ENCODE data around the gene SLC6A12. TPM values are rescaled to one million over a fixed set of nuclear protein-coding genes. Genes with fewer than 3 reads are reported as not detected.

The SLC6A12 gene
- total and polyA plus RNA-seq, 8 donors: 0.37 to 8.4 (median 1.4) TPM

DNA sequence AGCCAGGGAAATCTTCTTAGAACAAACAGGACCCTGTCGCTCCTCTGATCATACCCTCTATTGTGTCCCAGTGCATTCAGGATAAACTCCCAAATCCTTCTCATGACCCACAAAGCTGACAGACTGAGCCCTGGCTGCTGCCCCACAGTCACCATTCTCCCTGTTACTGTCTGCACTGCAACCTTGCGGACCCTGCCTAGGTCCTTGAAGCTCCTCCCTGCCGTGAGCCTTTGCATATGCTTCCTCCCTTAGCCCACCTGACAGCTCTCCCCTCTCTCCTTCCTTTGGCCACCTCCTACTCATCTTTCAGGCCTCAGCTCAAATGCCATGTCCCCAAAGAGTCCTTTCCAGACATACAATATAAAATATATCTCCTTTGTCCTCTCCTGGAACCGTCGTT lies 62.4 kb downstream of the SLC6A12 start:
- DNase-seq (no peak), FAIRE-seq (no peak), ATAC-seq (no peak)
- no peaks in the 10 kb centered on the region for H3K4me1 ChIP-seq
- WGBS, 2 donors: 50 to 55% methylated on average over 5 of the region's 5 CpGs
- H3K9me3 ChIP-seq: no peaks in the 10 kb centered on the region
- H3K27ac ChIP-seq: no peak overlapping the region
- TF ChIP-seq, protein P1, sequence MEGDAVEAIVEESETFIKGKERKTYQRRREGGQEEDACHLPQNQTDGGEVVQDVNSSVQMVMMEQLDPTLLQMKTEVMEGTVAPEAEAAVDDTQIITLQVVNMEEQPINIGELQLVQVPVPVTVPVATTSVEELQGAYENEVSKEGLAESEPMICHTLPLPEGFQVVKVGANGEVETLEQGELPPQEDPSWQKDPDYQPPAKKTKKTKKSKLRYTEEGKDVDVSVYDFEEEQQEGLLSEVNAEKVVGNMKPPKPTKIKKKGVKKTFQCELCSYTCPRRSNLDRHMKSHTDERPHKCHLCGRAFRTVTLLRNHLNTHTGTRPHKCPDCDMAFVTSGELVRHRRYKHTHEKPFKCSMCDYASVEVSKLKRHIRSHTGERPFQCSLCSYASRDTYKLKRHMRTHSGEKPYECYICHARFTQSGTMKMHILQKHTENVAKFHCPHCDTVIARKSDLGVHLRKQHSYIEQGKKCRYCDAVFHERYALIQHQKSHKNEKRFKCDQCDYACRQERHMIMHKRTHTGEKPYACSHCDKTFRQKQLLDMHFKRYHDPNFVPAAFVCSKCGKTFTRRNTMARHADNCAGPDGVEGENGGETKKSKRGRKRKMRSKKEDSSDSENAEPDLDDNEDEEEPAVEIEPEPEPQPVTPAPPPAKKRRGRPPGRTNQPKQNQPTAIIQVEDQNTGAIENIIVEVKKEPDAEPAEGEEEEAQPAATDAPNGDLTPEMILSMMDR (IDR thresholded peaks at IDR 0.05): no peak
- H3K27me3 ChIP-seq: no peaks in the 10 kb centered on the region
- H3K36me3 ChIP-seq: no peaks in the 10 kb centered on the region
- no peak overlapping the region for H3K4me3 ChIP-seq
- intact Hi-C loops (cut with DNase I): no loop called here

DNA sequence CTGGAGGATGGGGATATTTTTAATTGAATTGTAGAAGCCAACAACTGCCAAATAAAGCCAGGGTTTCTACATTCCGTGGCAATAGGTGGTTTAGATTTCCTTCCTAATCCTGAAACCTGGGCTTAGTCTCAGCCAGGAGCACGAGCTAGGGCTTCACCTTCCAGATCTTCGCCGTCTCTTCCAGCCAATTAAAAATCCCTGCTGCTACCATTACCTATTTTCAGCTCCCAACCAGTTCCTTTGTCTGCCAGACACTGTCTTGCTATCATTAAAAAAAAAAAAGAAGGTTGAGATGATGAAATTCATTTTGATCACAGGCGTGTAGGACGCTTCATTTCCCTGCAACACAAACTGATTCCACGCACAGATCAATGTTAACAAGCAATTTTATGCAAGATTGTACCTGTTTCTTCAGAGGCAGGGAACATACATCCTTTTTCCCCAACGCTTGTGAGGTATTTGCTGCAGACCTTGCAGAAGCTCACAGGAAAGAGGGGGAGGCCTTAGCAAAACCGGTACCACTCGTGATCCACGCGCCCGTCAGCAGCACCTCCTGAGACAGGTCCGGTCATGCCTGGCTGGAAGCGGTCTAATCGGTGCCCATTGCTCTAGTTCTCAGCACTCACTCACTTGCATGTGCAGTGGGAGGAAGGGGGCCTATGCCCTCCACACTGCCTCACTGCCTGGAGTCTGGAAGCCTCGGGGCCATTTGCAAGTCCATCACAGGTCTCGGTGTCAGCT lies 65.1 kb downstream of the SLC6A12 start:
- intact Hi-C loops (cut with DNase I): no loop called here
- WGBS, 2 donors: 69 to 74% methylated on average over 18 of the region's 18 CpGs
- no peak for FAIRE-seq
- TF ChIP-seq, protein P1 (IDR thresholded peaks at IDR 0.05): no peak
- no peaks in the 10 kb centered on the region for H3K4me1 ChIP-seq
- DNase-seq: no peak
- ATAC-seq: no peak
- no peaks in the 10 kb centered on the region for H3K36me3 ChIP-seq
- no peak overlapping the region for H3K27ac ChIP-seq
- H3K4me3 ChIP-seq: no peak overlapping the region
- no peaks in the 10 kb centered on the region for H3K9me3 ChIP-seq
- H3K27me3 ChIP-seq: no peaks in the 10 kb centered on the region

DNA sequence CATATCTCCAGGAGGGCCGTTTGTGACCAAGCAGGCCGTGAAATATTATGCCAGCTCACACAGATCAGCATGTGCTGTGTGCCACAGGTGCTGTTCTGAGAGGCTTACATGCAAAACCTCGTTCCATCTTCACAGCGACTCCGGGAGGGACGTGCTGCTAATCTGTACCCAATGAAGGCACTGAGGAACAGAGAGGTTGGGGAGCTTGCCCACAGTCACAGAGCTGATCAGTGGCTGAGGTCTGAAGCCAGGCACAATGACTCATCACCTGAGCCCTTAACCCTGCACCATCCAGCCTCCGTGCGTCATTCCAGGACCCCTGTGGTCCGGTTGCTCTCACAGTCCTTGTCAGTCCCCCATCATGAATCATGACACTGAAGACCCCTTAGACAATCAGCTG lies 66.7 kb downstream of the SLC6A12 start:
- Histone ChIP-seq H3K27me3 (no peaks in the 10 kb centered on the region), H3K4me3 (no peak overlapping the region), H3K27ac (no peak overlapping the region), H3K36me3 (no peaks in the 10 kb centered on the region), H3K4me1 (no peaks in the 10 kb centered on the region), H3K9me3 (no peaks in the 10 kb centered on the region)
- ATAC-seq: no peak
- no peak for FAIRE-seq
- no peak for DNase-seq
- intact Hi-C loops (cut with DNase I): no loop called here
- TF ChIP-seq, protein P1 (IDR thresholded peaks at IDR 0.05): no peak
- 71 to 75% methylated on average over 9 of the region's 9 CpGs for whole genome bisulfite sequencing, 2 donors

DNA sequence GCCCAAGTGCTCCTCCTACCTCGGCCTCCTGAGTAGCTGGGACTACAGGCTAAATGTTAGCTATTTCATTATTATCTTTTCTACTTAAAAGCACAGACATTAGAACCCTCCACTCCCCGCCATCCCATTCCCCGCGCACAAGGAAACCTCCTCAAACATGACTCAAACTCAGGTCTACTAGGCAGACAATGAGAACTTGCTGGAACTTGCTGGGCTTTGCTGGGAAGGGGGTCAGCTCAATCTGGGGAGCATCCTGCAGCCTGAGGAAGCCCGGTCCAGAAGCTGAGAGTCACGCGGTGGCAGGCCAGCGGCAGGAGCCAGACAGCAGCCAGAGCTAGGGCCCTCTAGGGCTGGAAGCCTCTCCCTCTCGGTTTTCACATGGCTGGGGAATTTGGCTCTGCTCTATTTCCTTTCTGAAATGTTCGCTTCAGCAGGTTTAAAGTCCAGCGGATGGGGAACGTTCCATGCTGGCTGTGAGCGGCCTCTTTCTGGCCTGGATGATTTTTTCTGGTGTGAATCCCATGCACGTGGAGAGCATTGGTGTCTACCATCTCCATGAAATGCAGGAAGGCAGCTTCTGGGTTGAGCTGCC lies 68.5 kb downstream of the SLC6A12 start:
- FAIRE-seq (no peak), DNase-seq (no peak), ATAC-seq (peak in 3 of 4 donors; percentile 17 to 49 (median 48))
- Histone ChIP-seq H3K36me3 (no peaks in the 10 kb centered on the region), H3K4me1 (no peaks in the 10 kb centered on the region), H3K4me3 (no peak overlapping the region), H3K27me3 (no peaks in the 10 kb centered on the region), H3K27ac (no peak overlapping the region), H3K9me3 (no peaks in the 10 kb centered on the region)
- TF ChIP-seq, protein P1 (IDR thresholded peaks at IDR 0.05): no peak
- intact Hi-C loops (cut with DNase I): no loop called here
- WGBS, 2 donors: 65 to 73% methylated on average over 14 of the region's 14 CpGs

All from pancreas (tissue), 10 donors.